RCC 7860 (cell line): Measurements from ENCODE around the gene RPS8.
"Not testable (repeated sequence)": the region's sequence is repeated elsewhere in the genome, so short reads cannot be mapped to it uniquely, and the experiment has no call there.

Source experiments
- DNase-seq: peaks from one replicate; pipeline ENCODE4 v3.0.0-alpha.2; 2015; ENCODE audit warnings: low spot score
- FAIRE-seq: peaks from 2 replicates; lab custom pipeline; 2012; peaks lifted over from hg19 to GRCh38; lab: Jason Lieb, UNC

RPS8 gene

GRCh38 chr1:44817771-44818495 is 42.6 kb downstream of the RPS8 start:
- FAIRE-seq, result no peak

GRCh38 chr1:44819196-44819607 is 43.9 kb downstream of the RPS8 start:
- DNase-seq, result no peak

More at GRCh38 chr1:44817771-44818495, 42.6 kb downstream of the RPS8 start:
- DNase-seq, result no peak

GRCh38 chr1:44819608-44820327 is 44.4 kb downstream of the RPS8 start:
- peak; percentile 89 for FAIRE-seq
- peak; percentile 98 for DNase-seq

More at GRCh38 chr1:44819196-44819607, 43.9 kb downstream of the RPS8 start:
- FAIRE-seq, result no peak

GRCh38 chr1:44820328-44821239 is 45.2 kb downstream of the RPS8 start:
- DNase-seq (no peak), FAIRE-seq (no peak)

GRCh38 chr1:44821240-44821715 is 45.9 kb downstream of the RPS8 start:
- no peak for FAIRE-seq
- no peak for DNase-seq

GRCh38 chr1:44822131-44822701 is 46.9 kb downstream of the RPS8 start:
- no peak for FAIRE-seq

GRCh38 chr1:44822981-44823451 is 47.7 kb downstream of the RPS8 start:
- FAIRE-seq (no peak), DNase-seq (no peak)

More at GRCh38 chr1:44822131-44822701, 46.9 kb downstream of the RPS8 start:
- DNase-seq, result no peak

GRCh38 chr1:44824392-44824791 is 49.1 kb downstream of the RPS8 start:
- DNase-seq, FAIRE-seq: not testable (repeated sequence)

GRCh38 chr1:44826375-44827196 is 51.2 kb downstream of the RPS8 start:
- DNase-seq (no peak), FAIRE-seq (no peak)

GRCh38 chr1:44827197-44828002 is 52.1 kb downstream of the RPS8 start:
- DNase-seq (no peak), FAIRE-seq (no peak)

GRCh38 chr1:44828003-44828651 is 52.8 kb downstream of the RPS8 start:
- FAIRE-seq, result no peak
- DNase-seq, result no peak
